ENCODE measurements around the gene IFIT2.
"Not testable (repeated sequence)": the region's sequence is repeated elsewhere in the genome, so short reads cannot be mapped to it uniquely, and the experiment has no call there.

IFIT2 gene

DNA sequence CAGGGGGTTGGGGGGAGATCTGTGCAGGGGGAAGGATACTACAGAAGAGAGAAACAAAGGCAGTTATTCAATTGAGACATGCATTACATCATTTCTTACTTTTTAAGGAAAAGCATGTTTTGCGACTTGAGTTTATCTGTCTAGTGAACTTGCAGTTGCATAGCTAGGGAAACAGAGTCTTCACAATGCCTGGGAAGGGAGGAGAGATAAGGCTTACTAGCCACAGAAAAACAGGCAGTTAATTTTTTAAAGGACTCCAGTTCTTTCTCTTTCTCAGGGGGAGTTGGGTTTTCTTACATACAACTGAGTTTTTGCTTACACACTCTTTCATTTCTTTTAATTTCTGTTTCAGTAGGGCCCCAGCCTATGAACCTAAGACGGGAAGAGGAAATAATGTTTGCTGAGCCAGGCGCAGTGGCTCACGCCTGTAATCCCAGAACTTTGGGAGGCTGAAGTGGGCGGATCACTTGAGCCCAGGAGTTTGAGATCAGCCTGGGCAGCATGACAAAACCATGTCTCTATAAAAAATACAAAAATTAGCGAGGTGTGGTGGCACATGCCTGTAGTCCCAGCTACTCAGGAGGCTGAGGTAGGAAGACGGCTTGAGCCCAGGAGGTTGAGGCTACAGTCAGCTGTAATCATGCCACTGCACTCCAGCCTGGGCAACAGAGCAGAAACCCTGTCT, 48.9 kb downstream of the IFIT2 start:
- peak; percentile 49 for DNase-seq
- in situ Hi-C loops (cut with HindIII; ENCODE audit: low pct_ligation_motif_present, low pct_unique_long_range_greater_than_20kb, low sequenced_read_pairs): not testable (repeated sequence)

DNA sequence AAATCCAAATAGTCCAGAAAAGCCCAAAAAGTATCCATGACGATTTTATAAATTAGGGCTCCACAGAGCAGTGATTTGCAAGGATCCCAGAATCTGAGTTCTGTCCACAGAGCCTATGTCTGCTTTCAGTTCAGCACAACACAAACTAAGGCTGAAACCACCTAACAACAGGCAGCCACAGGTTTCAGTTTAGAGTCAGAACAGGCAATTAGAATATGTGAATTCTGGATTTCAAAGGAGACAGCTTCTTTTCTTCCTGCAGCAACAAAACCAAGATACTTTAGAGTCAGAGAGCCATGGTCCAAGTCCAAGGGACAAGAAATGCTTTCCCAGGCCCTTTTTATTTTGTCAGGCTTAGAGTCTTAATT, 49.5 kb downstream of the IFIT2 start:
- in situ Hi-C loops (cut with HindIII; ENCODE audit: low pct_ligation_motif_present, low pct_unique_long_range_greater_than_20kb, low sequenced_read_pairs): no loop called here

DNA sequence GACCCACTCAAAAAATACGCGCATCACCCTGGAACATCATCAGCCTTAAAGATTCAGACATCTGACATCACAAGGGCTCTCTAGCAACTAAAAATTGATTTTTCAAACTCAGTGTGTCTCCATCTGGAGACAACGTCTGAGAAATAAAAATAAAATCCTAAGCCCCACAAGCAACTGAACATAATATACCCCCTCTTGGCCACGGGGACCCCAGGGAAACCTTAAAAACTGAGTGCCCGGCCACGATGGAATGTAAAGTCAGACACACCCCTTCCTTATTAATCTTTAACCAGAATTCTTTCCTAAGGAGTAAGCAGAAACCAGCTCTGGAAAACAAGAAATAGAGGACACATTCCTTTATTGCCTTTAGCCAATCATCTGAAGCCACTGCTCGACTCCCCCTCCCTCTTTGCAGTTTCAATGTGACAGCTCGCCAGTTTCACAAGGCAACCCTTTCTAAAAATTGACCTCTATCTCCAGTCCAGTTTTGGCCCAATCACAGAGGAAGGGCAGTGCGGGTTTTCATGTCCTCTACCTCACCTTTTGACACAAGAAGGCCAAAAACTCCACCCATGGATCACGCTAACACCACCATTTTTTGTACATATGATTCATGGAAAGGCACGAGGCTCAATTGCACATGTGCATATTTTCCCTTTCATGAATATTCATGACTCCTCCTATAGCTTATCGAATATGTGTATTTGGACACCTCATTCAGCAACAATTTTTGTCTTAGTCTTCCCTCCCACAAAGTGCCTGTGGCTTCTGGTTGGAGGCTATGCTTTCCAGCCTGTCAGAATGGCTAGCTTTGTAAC, 50.1 kb downstream of the IFIT2 start:
- peak; percentile 99 for DNase-seq
- in situ Hi-C loops (cut with HindIII; ENCODE audit: low pct_ligation_motif_present, low pct_unique_long_range_greater_than_20kb, low sequenced_read_pairs): no loop called here

More for the DNA sequence above, 49.5 kb downstream of the IFIT2 start:
- DNase-seq: peak; percentile 61

DNA sequence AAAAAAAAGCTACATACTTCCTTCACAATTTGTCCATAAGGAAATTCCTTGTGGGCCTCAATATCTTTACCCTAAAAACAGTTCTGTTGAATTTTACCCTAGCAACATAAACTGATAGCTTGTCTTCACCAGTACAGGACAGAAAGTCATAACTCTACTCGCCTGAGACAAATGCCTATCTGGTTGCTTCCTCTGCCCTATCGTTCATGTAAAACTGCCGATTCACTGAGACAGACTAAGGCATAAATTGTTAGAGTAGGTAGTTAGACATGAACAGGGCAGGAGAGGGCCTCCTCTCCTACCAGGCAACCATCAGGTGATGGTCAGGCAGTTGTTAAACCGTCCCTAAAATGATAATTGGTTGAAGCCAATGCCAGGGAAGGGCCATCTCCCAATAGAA, 51.0 kb downstream of the IFIT2 start:
- peak; percentile 25 for DNase-seq
- in situ Hi-C loops (cut with HindIII; ENCODE audit: low pct_ligation_motif_present, low pct_unique_long_range_greater_than_20kb, low sequenced_read_pairs): no loop called here

DNA sequence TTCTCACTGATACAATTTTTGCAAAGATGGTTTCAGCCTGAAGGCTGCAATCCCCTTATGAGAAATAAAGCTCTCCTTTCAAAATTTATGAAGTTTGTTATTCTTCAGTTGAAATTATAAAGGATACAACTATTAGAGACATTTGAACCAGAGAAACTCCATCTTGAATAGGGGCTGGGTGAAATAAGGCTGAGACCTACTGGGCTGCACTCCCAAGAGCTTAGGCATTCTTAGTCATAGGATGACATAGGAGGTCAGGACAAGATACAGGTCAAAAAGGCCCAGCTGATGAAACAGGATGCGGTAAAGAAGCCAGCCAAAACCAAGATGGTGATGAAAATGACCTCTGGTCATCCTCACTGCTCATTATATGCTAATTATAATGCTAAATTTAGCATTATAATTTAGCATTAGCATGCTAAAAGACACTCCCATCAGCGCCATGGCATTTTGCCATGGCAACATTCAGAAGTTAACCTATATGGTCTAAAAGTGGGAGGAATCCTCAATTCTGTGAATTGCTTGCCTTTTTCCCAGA, 53.6 kb downstream of the IFIT2 start:
- in situ Hi-C loops (cut with HindIII; ENCODE audit: low pct_ligation_motif_present, low pct_unique_long_range_greater_than_20kb, low sequenced_read_pairs): no loop called here
- DNase-seq: no peak

DNA sequence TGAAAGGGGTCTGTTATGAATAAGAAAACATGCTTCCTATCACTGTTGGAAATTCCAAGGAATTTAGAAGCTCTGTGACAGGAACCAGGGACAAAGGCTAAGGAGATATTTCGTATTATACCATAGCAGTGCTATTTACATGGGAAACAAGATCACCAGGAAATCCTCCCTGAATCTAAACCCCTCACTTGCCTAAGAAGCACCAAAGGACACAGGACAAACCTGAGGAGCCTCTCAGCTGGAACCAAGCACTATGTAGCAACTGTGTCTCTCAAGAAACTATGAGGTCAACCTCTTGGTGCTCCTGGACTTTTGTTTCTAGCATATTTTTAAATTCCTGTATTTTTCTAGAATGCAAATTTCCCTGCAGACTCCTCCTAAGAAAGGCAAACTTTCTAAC, 55.2 kb downstream of the IFIT2 start:
- in situ Hi-C loops (cut with HindIII; ENCODE audit: low pct_ligation_motif_present, low pct_unique_long_range_greater_than_20kb, low sequenced_read_pairs): no loop called here
- no peak for DNase-seq

DNA sequence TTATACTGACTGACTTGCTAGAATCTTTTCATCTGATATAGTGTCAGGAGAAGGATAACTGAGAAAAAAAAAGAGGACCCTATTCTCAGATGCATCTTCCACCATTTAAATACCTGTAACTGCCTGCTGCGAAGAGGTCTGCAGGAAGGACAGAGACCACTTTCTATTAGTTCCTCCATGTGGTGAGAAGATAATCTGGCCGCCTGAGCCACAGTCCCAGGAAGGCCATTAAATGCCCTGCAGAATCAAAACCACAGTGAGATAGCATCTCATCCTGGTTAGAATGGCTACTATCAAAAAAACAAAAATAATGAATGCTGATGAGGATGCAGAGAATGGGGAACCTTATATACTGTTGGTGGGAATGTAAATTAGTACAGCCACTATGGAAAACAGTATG, 56.1 kb downstream of the IFIT2 start:
- in situ Hi-C loops (cut with HindIII; ENCODE audit: low pct_ligation_motif_present, low pct_unique_long_range_greater_than_20kb, low sequenced_read_pairs): no loop called here
- no peak for DNase-seq
